Measurements from ENCODE around the gene CDKN2AIP. TPM values are rescaled to one million over a fixed set of nuclear protein-coding genes. Genes with fewer than 3 reads are reported as not detected.

CDKN2AIP gene
- total RNA-seq, 2 donors from 2014 or later = 25.9 to 33.4 TPM

DNA sequence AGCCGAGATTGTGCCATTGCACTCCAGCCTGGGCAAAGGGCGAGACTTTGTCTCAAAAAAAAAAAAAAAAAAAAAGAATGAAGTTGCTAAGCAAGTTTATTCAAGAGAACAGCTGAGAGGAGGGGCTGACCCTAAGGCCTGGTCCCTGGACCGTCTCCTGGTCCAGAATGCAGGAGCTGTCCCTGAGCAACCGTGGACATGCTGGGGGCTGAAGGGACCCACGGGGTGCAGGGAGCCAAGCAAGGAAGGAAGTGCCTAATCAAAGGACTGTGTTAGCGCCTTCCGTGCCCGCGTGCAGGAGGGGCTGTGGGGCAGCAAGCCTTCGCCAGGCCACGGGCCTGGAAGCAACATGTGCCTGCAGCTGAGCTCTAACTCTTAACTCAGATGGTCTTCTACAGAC is 39.1 kb upstream of the CDKN2AIP start:
- H3K27ac Mint-ChIP-seq = peak overlapping the region; percentile 47
- peaks cover 10% of the 10 kb centered on the region for H3K4me1 Mint-ChIP-seq
- no peak for DNase-seq
- no peak overlapping the region for H3K4me3 Mint-ChIP-seq
- H3K36me3 Mint-ChIP-seq (ENCODE audit: low read depth) = no peaks in the 10 kb centered on the region
- H3K9me3 ChIP-seq (ENCODE audit: control insufficient read depth, low read length, poor library complexity, severe bottlenecking) = no peaks in the 10 kb centered on the region
- no peaks in the 10 kb centered on the region for H3K27me3 Mint-ChIP-seq
- no peak for ATAC-seq

DNA sequence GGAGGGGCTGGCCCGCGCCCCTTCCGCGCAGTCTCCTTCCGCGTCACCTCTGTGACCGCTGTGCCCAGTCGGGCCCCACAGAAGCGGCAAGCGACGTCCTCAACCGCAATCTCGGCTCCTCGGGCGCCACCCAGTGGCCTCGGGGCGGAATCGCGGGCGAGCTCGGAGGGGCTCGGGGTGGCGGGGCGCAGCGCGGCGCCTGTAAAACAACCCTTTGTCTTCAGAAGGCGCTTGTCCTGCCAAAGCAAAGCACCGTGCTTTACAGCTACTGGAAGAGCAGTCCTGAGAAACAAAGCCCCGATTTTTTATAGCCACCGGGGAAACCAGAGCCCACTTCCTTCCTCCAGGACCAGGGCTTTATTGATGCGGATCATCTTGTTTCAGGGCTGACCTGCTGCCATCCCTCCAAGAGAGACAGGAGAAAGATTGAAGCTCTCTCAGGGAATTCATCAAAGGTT is 37.3 kb upstream of the CDKN2AIP start:
- Mint-ChIP-seq H3K27ac (peak overlapping the region; percentile 94), H3K4me1 (peaks cover 10% of the 10 kb centered on the region)
- peak; percentile 98 for ATAC-seq

DNA sequence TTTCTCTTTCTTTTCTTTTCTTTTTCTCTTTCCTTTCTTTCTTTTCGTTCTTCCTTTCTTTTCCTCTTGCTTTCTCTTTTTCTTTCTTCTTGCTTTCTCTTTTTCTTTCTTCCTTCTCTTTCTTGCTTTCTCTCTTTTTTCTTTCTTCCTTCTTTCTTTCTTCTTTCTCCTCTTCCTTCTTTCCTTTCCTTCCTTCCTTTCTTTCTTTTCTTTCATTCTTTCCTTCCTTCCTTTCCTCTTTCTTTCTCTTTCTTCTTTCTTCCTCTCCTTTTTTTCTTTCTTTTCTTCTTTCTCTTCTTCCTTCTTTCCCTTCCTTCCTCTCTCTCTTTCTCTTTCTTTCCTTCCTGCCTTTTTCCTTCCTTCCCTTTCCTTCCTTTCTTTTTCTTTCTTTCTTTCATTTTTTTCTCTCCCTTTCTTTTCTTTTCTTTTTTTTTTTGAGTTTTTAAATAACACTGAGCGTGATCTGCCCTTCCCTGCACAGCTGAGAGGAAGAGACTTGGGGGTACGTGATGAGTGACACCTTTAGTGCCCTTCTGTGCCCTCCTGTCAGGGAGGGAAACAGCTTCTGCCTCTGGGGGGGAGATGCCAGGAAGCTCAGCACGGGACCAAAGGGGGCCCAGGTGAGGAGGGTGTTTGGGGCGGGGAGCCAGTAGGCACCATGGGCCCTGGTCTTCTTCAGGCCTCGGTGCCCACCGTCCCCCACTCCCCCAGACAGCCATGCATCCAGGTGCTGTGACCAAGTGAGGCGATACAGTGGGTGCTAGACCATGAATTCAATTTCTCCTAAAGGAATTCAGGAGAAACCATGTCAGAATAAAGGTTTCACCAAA is 36.6 kb upstream of the CDKN2AIP start:
- no peaks in the 10 kb centered on the region for H3K36me3 Mint-ChIP-seq (ENCODE audit: low read depth)
- peak overlapping the region; percentile 94 for H3K27ac Mint-ChIP-seq
- peaks cover 10% of the 10 kb centered on the region for H3K4me1 Mint-ChIP-seq
- H3K4me3 Mint-ChIP-seq = peak overlapping the region; percentile 89
- no peaks in the 10 kb centered on the region for H3K27me3 Mint-ChIP-seq
- no peak for ATAC-seq
- no peak for DNase-seq
- H3K9me3 ChIP-seq (ENCODE audit: control insufficient read depth, low read length, poor library complexity, severe bottlenecking) = no peaks in the 10 kb centered on the region

More for the DNA sequence above, 37.3 kb upstream of the CDKN2AIP start:
- Mint-ChIP-seq H3K27me3 (no peaks in the 10 kb centered on the region), H3K4me3 (peak overlapping the region; percentile 89), H3K36me3 (ENCODE audit: low read depth) (no peaks in the 10 kb centered on the region)
- peak; percentile 77 to 95 (median 82) for DNase-seq
- H3K9me3 ChIP-seq (ENCODE audit: control insufficient read depth, low read length, poor library complexity, severe bottlenecking) = no peaks in the 10 kb centered on the region

DNA sequence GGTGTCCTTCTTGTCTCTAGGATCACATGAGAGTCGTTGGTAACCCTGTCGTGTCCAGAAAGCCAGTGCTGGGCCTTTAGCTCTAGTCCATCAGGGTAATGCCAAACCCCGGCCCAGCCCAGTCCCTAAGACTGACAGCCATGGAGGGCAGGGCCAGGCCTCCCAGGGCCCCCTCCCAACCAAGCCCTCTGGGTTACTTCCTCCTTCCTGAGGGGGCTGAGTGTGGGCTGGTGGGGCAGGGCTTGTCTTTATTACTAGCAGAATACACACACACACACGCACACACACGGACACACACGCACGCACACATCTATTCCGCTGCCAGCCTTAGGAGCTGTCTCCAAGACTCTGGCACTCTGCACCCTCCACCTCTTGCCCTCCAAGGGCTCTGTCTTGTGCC is 35.6 kb upstream of the CDKN2AIP start:
- Mint-ChIP-seq H3K4me3 (no peak overlapping the region), H3K27ac (peak overlapping the region; percentile 34), H3K36me3 (ENCODE audit: low read depth) (no peaks in the 10 kb centered on the region), H3K4me1 (peaks cover 10% of the 10 kb centered on the region), H3K27me3 (no peaks in the 10 kb centered on the region)
- ATAC-seq = no peak
- no peak for DNase-seq
- no peaks in the 10 kb centered on the region for H3K9me3 ChIP-seq (ENCODE audit: control insufficient read depth, low read length, poor library complexity, severe bottlenecking)

DNA sequence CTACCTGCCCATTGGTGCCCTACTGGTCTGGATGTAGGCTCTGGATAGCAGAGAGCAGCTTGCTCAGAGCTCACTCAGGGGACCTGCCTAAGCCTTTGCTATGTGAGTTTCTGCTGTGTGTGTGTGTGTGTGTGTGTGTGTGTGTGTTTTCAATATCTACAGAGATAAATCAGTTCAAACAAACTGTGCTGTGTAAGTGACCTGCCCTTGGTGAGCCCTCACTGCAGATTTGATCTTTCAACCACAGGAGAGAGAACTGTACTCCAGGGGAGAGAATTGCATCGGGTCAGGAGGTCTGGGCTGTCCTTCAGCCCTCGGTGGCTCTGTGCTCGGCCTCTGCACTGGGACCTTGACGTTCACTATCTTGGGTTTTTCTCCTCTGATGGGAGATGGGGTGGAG is 35.0 kb upstream of the CDKN2AIP start:
- Mint-ChIP-seq H3K4me1 (peaks cover 9% of the 10 kb centered on the region), H3K27me3 (no peaks in the 10 kb centered on the region), H3K36me3 (ENCODE audit: low read depth) (no peaks in the 10 kb centered on the region), H3K27ac (peak overlapping the region; percentile 34), H3K4me3 (no peak overlapping the region)
- ATAC-seq (no peak), DNase-seq (no peak)
- no peaks in the 10 kb centered on the region for H3K9me3 ChIP-seq (ENCODE audit: control insufficient read depth, low read length, poor library complexity, severe bottlenecking)

DNA sequence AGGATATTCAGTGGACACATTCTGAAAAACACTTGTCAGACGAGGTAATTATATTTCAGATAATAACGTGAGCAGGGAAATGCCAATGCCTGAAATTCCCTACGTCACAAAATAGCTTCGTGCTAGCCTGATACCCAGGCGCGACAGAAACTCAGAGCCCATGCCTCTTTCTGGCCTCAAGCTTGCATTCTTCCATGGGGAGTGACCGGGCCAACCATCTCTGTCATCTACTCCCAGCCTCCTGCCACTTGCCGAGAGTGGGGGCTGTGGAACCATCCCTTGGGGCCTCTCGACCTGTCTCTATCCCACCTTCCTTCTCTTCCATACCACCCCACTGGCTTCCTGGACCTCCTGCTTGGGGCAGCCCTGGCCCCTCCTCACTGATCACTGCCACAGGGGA is 34.5 kb upstream of the CDKN2AIP start:
- Mint-ChIP-seq H3K27ac (peak overlapping the region; percentile 34), H3K36me3 (ENCODE audit: low read depth) (no peaks in the 10 kb centered on the region), H3K27me3 (no peaks in the 10 kb centered on the region), H3K4me1 (peaks cover 7% of the 10 kb centered on the region), H3K4me3 (no peak overlapping the region)
- ATAC-seq (no peak), DNase-seq (no peak)
- H3K9me3 ChIP-seq (ENCODE audit: control insufficient read depth, low read length, poor library complexity, severe bottlenecking) = no peaks in the 10 kb centered on the region

DNA sequence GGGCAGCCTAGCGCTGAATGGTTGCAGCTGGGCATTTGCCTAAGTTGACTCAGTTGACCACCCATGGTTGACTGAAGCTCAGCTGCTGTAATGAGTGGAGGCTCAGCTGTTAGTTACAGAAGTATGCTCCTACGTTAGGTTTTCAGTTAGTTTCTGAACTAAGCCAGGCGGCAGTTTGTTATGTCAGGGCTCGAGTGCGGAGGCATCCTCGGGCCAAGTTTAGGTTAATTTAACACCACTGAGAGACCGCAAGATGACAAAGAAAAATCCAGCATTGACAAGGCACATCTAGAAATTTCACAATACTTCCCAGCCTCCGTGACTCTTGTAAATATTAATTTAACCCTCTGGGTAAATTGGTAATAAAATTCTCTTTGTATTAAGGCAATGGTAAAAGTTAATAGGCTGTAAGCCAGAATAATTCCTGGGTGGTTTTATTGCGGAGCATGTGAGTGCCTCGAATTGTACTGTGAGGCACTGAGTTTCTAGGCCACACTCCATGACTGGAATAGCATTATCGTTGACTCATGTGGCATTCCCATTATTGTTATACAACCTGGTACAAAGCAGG is 33.1 kb upstream of the CDKN2AIP start:
- no peak overlapping the region for H3K4me3 Mint-ChIP-seq
- DNase-seq = no peak
- H3K27me3 Mint-ChIP-seq = no peaks in the 10 kb centered on the region
- H3K9me3 ChIP-seq (ENCODE audit: control insufficient read depth, low read length, poor library complexity, severe bottlenecking) = no peaks in the 10 kb centered on the region
- peaks cover 7% of the 10 kb centered on the region for H3K4me1 Mint-ChIP-seq
- ATAC-seq = no peak
- no peak overlapping the region for H3K27ac Mint-ChIP-seq
- H3K36me3 Mint-ChIP-seq (ENCODE audit: low read depth) = peaks cover 3% of the 10 kb centered on the region

DNA sequence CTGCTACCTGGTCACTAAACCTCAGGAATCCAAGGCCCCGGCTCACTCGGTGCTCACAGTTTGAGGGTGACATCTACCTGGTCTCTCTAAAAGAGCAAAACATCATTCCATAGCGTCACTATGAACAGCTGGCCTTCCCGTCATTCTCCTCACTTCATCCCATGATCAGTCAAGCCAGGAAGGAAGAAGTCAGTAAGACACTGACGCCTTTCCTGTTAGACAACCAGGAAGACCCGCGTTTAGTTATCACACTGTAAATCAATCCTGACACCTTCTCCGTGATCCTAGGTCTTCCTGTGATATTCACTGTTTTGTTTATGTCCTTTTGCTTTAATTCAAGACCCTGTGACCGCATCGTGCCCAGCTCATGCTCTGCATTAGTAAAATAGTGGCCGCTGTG is 31.6 kb upstream of the CDKN2AIP start:
- Mint-ChIP-seq H3K27me3 (no peaks in the 10 kb centered on the region), H3K4me1 (peaks cover 2% of the 10 kb centered on the region), H3K36me3 (ENCODE audit: low read depth) (peaks cover 3% of the 10 kb centered on the region), H3K4me3 (no peak overlapping the region), H3K27ac (peak overlapping the region; percentile 68)
- ATAC-seq = no peak
- DNase-seq = no peak
- no peaks in the 10 kb centered on the region for H3K9me3 ChIP-seq (ENCODE audit: control insufficient read depth, low read length, poor library complexity, severe bottlenecking)

DNA sequence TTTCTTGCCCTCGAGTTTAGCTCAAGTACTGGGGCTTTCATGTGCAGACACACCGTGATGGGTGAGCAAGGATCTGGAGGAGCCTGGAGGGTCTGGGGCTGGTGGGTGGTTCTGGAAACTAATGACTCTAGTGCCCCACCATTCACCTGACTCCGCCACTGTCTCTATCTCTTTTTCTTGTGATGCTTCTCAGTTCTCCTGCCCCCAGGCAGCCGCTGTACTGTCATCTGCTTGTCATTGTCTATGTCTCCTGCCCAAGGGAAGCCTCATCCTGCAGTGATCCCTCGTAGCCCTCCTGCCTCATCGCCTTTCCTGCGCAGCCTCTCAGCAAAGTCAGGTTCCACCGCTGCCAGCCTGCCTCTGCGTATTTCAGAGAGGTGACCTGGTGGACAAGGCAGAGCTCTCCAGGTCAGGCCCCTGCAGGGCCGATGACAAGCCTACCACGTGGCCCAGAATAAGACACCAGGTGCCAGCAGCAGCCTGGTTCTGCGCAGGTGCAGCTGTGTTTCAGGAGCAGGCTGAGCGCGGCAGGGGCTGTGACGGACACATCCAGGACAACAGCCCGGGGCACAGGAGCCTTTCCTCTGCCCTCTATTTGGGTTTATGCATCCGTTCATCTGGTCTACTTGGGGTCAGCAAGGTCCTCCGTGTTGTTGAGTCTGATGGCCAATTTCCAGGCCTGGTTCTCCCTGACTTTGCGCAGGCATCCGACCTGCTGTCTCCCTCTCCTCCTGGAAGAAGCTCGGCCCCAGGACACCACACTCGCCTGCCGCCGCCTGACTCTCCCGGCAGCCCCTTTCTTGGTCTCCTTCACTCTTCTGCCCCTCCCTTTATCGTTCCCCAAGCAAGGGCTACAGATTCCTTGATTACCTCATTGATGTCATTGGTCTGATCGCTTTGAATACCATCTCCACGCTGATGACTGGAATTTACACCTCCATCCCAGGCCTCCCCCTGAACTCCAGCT is 30.9 kb upstream of the CDKN2AIP start:
- no peaks in the 10 kb centered on the region for H3K9me3 ChIP-seq (ENCODE audit: control insufficient read depth, low read length, poor library complexity, severe bottlenecking)
- no peaks in the 10 kb centered on the region for H3K27me3 Mint-ChIP-seq
- DNase-seq (no peak), ATAC-seq (no peak)
- H3K4me3 Mint-ChIP-seq = no peak overlapping the region
- H3K27ac Mint-ChIP-seq = peak overlapping the region; percentile 75
- peaks cover 3% of the 10 kb centered on the region for H3K36me3 Mint-ChIP-seq (ENCODE audit: low read depth)
- H3K4me1 Mint-ChIP-seq = no peaks in the 10 kb centered on the region

DNA sequence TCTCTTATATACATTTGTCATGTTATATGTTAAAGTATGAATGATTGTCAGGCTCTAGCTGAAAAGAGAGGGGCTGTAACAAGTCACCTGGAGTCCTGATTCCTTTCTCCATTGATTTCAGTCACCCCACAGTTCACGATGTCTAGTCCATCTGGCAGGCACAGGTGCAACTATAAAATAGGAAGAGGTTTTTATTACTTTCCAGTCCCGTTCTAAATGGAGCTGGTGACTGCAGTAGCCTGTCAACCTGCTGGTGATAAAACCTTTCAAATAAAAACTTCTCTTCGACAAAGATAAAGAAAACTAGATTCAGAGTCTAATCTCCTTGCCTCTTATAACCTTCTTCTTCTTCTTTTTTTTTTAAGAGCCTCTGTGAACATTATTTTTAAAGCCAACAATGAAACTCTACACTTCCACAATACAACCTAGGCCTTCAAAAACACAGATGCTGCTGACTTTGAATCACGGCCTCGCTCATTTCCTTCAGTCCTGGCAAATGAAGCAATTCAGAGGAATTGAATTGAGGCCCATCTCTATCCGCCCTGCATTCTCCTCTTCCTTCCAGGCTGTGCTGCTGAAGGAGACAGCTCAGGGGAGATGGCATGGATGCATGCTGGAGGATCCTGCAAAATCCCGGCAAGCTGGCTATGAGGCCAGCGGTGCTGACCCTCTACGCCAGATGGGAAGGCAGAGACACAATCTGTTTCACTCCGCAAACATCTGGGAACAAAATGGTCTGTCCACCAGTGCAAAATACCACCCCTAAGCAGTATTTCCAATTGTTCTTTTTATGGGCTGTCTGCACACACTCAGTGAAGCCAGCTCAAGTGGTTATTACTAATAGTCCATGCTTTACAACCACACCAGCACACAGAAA is 27.3 kb upstream of the CDKN2AIP start:
- H3K9me3 ChIP-seq (ENCODE audit: control insufficient read depth, low read length, poor library complexity, severe bottlenecking) = no peaks in the 10 kb centered on the region
- H3K36me3 Mint-ChIP-seq (ENCODE audit: low read depth) = peaks cover 3% of the 10 kb centered on the region
- DNase-seq = no peak
- no peak for ATAC-seq
- H3K27ac Mint-ChIP-seq = peak overlapping the region; percentile 78
- H3K4me3 Mint-ChIP-seq = no peak overlapping the region
- H3K27me3 Mint-ChIP-seq = no peaks in the 10 kb centered on the region
- H3K4me1 Mint-ChIP-seq = no peaks in the 10 kb centered on the region

DNA sequence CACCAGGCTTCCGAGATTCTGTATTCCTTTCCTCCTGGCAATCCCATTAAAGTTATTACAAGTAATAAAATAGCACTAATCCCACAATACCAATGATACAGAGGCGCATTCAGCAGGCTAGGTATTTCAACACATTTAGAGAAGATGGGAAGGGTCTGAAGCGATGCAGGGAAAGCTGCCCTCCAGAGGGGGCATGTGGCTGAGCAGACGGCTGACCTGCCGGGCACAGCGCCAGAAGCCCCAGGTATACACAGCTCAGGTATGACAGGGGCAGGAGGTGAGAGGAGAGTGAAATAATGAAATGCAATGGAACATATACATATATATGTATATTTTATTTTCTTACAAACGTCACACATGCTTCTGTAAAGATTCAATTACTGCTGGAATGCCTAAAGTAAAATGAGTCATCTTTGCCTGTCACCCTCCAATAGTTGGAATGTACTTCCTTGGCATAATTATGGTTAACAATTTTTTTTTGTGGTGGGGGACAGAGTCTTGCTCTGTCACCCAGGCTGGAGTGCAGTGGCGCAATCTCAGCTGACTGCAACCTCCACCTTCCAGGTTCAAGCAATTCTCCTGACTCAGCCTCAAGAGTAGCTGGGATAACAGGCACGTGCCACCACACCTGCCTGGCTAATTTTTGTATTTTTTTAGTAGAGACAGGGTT is 21.3 kb upstream of the CDKN2AIP start:
- no peak overlapping the region for H3K4me3 Mint-ChIP-seq
- no peak overlapping the region for H3K27ac Mint-ChIP-seq
- no peak for DNase-seq

More for the DNA sequence above, 21.3 kb upstream of the CDKN2AIP start:
- Mint-ChIP-seq H3K4me1 (peaks cover 9% of the 10 kb centered on the region), H3K27me3 (no peaks in the 10 kb centered on the region), H3K36me3 (ENCODE audit: low read depth) (no peaks in the 10 kb centered on the region)
- H3K9me3 ChIP-seq (ENCODE audit: control insufficient read depth, low read length, poor library complexity, severe bottlenecking) = no peaks in the 10 kb centered on the region
- no peak for ATAC-seq

Measured in T-helper 17 cell (primary cell).